Activated B cell treated with CpG ODN at 0.5 μM for 24 hours (primary cell): Measurements from ENCODE around the gene MDM4. TPM values are rescaled to one million over a fixed set of nuclear protein-coding genes. Genes with fewer than 3 reads are reported as not detected.
A peak's percentile ranks its signal among the peaks of the same experiment; 100 is the strongest.
"Not testable (repeated sequence)": the region's sequence is repeated elsewhere in the genome, so short reads cannot be mapped to it uniquely, and the experiment has no call there.

Experiments used
- ATAC-seq: fragments of 200-7000 bp; cut with Tn5 transposase; one replicate; pipeline ENCODE4 v1.10.0; 2021; ENCODE audit warnings: low read depth, mild to moderate bottlenecking, moderate library complexity
- CTCF ChIA-PET: fragments of 350-600 bp; sonication (Branson Sonifier 250); formaldehyde crosslinking; loops from one replicate; lab custom pipeline; 2021; ENCODE audit warnings: antibody characterized with exemption; lab: Charles Lee
- POLR2A ChIA-PET: fragments of 350-600 bp; sonication (Branson Sonifier 250); formaldehyde crosslinking; loops from one replicate; lab custom pipeline; 2021; ENCODE audit warnings: antibody characterized with exemption; lab: Charles Lee
- DNase-seq: peaks from one replicate; pipeline ENCODE4 v3.0.0; 2022
- H3K27ac Mint-ChIP-seq: one replicate; pipeline ENCODE4 v1.8.0; 2020; ENCODE audit warnings: mixed read lengths
- H3K27me3 Mint-ChIP-seq: one replicate; pipeline ENCODE4 v1.8.0; 2021; ENCODE audit warnings: mixed read lengths
- H3K36me3 Mint-ChIP-seq: one replicate; pipeline ENCODE4 v1.8.0; 2021; ENCODE audit warnings: low read depth, mixed read lengths
- H3K4me1 Mint-ChIP-seq: one replicate; pipeline ENCODE4 v1.8.0; 2021; ENCODE audit warnings: mixed read lengths
- H3K4me3 Mint-ChIP-seq: one replicate; pipeline ENCODE4 v1.8.0; 2020; ENCODE audit warnings: mild to moderate bottlenecking, mixed read lengths
- H3K9me3 Mint-ChIP-seq: one replicate; pipeline ENCODE4 v1.8.0; 2020; ENCODE audit warnings: mixed read lengths
- intact Hi-C: fragments of 100-400 bp; cut with micrococcal nuclease; formaldehyde crosslinking; loops from one replicate; pipeline ENCODE4 v1.15.1; 2024
- total RNA-seq: library from RNA; stranded (reverse); gene quantifications from 2 replicates; pipeline ENCODE4 v1.2.3, GENCODE V29; 2022
- TF ChIP-seq, protein P1 (sequence below): fragments of 200-600 bp; IDR thresholded peaks from one replicate; pipeline ENCODE4 v1.8.0; 2022; ENCODE audit warnings: antibody characterized with exemption, mild to moderate bottlenecking

MDM4 gene
- total RNA-seq, 1 donor from 2014 or later: 264 TPM

DNA sequence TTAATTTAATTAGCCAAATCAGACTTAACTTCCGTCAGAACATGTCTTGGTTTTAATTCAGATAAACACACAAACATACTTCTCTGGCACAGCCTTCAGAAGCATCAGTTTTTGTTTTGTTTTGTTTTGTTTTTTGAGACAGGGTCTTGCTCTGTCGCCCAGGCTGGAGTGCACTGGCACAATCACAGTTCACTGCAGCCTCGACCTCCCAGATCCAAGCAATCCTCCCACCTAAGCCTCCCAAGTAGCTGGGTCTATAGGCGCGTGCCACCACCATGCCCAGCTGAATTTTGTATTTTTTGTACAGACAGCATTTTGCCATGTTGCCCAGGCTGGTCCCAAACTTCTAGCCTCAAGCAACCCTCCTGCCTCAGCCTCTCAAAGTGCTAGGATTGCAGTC, 34.7 kb downstream of the MDM4 start:
- ChIA-PET POLR2A (interaction anchor here (0.7 kb wide), 3 partner anchors 12 to 70 kb away, joined by 4 to 8 read pairs (median 5); no protein-coding TSS in a partner anchor), CTCF (interaction anchor here (1.3 kb wide), 1 partner anchor 15 kb away, joined by 3 read pairs; no protein-coding TSS in a partner anchor)
- H3K27ac Mint-ChIP-seq: peak overlapping the region; percentile 18
- H3K4me1 Mint-ChIP-seq: peaks cover 2% of the 10 kb centered on the region
- no peaks in the 10 kb centered on the region for H3K27me3 Mint-ChIP-seq
- peaks cover 86% of the 10 kb centered on the region for H3K36me3 Mint-ChIP-seq
- no peaks in the 10 kb centered on the region for H3K9me3 Mint-ChIP-seq
- ATAC-seq (no peak), DNase-seq (no peak)
- intact Hi-C loops: no loop called here
- TF ChIP-seq, protein P1, sequence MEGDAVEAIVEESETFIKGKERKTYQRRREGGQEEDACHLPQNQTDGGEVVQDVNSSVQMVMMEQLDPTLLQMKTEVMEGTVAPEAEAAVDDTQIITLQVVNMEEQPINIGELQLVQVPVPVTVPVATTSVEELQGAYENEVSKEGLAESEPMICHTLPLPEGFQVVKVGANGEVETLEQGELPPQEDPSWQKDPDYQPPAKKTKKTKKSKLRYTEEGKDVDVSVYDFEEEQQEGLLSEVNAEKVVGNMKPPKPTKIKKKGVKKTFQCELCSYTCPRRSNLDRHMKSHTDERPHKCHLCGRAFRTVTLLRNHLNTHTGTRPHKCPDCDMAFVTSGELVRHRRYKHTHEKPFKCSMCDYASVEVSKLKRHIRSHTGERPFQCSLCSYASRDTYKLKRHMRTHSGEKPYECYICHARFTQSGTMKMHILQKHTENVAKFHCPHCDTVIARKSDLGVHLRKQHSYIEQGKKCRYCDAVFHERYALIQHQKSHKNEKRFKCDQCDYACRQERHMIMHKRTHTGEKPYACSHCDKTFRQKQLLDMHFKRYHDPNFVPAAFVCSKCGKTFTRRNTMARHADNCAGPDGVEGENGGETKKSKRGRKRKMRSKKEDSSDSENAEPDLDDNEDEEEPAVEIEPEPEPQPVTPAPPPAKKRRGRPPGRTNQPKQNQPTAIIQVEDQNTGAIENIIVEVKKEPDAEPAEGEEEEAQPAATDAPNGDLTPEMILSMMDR: no peak
- no peak overlapping the region for H3K4me3 Mint-ChIP-seq

GRCh38 chr1:204556458-204557052, 40.3 kb downstream of the MDM4 start:
- Mint-ChIP-seq H3K9me3 (no peaks in the 10 kb centered on the region), H3K27ac (no peak overlapping the region), H3K4me3 (no peak overlapping the region), H3K4me1 (peaks cover 28% of the 10 kb centered on the region), H3K36me3 (peaks cover 79% of the 10 kb centered on the region), H3K27me3 (no peaks in the 10 kb centered on the region)
- TF ChIP-seq, protein P1: no peak
- no peak for ATAC-seq
- CTCF ChIA-PET: interaction anchor here (1.2 to 1.4 kb wide), 2 partner anchors 9 to 250 kb away, joined by 4 to 6 read pairs; no protein-coding TSS in a partner anchor
- no peak for DNase-seq
- POLR2A ChIA-PET: interaction anchor here (0.7 kb wide), 1 partner anchor 690 kb away, joined by 3 read pairs; no protein-coding TSS in a partner anchor
- intact Hi-C loops: no loop called here

GRCh38 chr1:204558467-204558866, 42.3 kb downstream of the MDM4 start:
- ATAC-seq: no peak
- Mint-ChIP-seq H3K36me3 (peaks cover 79% of the 10 kb centered on the region), H3K4me1 (peaks cover 38% of the 10 kb centered on the region), H3K27me3 (no peaks in the 10 kb centered on the region), H3K9me3 (no peaks in the 10 kb centered on the region), H3K4me3 (no peak overlapping the region), H3K27ac (no peak overlapping the region)
- TF ChIP-seq, protein P1: no peak
- POLR2A ChIA-PET: no interaction called here
- DNase-seq: no peak
- CTCF ChIA-PET: interaction anchor here (5.0 kb wide), 1 partner anchor 249 kb away, joined by 23 read pairs; no protein-coding TSS in a partner anchor
- intact Hi-C loops: no loop called here

DNA sequence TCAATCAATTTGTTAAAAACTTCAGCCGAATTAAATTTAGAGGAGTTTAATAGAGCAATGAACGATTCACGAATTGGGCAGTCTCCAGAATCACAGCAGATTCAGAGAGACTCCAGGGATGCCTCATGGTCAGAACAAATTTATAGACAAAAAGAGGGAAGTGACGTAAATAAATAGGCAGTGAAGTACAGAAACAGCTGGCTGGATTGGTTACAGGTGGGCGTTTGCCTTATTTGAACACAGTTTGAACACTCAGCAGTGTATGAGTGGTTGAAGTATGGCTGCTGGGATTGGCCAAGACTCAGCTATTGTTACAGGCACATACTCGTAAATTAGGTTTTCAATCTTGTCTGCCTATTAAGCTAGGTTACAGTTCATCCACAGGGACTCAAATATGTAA, 43.8 kb downstream of the MDM4 start:
- H3K9me3 Mint-ChIP-seq, intact Hi-C loops, DNase-seq, H3K27me3 Mint-ChIP-seq, ATAC-seq, H3K4me3 Mint-ChIP-seq: not testable (repeated sequence)
- ChIA-PET POLR2A (interaction anchor here (0.5 kb wide), 1 partner anchor 759 kb away, joined by 3 read pairs; no protein-coding TSS in a partner anchor), CTCF (interaction anchor here (0.7 to 5.0 kb wide), 2 partner anchors 231 to 247 kb away, joined by 3 to 23 read pairs; no protein-coding TSS in a partner anchor)
- peak overlapping the region; percentile 20 for H3K27ac Mint-ChIP-seq
- H3K4me1 Mint-ChIP-seq: peaks cover 53% of the 10 kb centered on the region
- H3K36me3 Mint-ChIP-seq: peaks cover 71% of the 10 kb centered on the region

- H3K36me3 Mint-ChIP-seq: peaks cover 70% of the 10 kb centered on the region
- POLR2A ChIA-PET: no interaction called here
- ATAC-seq (no peak), DNase-seq (no peak)
- H3K4me3 Mint-ChIP-seq: no peak overlapping the region
- intact Hi-C loops: no loop called here
- peak overlapping the region; percentile 13 for H3K27ac Mint-ChIP-seq
- TF ChIP-seq, protein P1: no peak
- H3K9me3 Mint-ChIP-seq: no peaks in the 10 kb centered on the region
- peaks cover 60% of the 10 kb centered on the region for H3K4me1 Mint-ChIP-seq
- no peaks in the 10 kb centered on the region for H3K27me3 Mint-ChIP-seq
- CTCF ChIA-PET: interaction anchor here (5.0 kb wide), 1 partner anchor 247 kb away, joined by 23 read pairs; no protein-coding TSS in a partner anchor
Observed at GRCh38 chr1:204560590-204561150, 44.5 kb downstream of the MDM4 start.
